GM18868 (cell line): ENCODE data around the gene TXNDC11.

Experiments
- ATAC-seq: cut with Tn5 transposase; IDR thresholded peaks from one replicate; pipeline ENCODE4 v1.9.1; 2021; ENCODE audit warnings: mild to moderate bottlenecking, moderate library complexity; ENCODE audit not compliant: unreplicated experiment

The TXNDC11 gene

DNA sequence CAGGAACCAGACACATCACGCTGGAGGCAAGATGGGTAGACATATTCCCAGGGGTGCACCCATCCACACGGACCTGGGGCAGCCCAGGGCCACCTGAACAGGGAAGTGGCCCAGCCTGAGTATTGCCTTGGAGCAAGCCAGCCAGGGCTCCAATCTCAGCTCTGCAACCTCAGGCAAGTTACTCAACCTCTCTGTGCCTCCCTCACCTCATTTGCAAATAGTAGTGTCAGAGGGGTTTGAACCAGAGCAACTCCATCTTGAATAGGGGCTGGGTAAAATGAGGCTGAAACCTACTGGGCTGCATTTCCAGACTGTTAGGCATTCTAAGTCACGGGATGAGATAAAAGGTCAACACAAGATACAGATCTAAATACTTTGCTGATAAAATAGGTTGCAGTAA lies 109.5 kb downstream of the TXNDC11 start:
- ATAC-seq = no peak

DNA sequence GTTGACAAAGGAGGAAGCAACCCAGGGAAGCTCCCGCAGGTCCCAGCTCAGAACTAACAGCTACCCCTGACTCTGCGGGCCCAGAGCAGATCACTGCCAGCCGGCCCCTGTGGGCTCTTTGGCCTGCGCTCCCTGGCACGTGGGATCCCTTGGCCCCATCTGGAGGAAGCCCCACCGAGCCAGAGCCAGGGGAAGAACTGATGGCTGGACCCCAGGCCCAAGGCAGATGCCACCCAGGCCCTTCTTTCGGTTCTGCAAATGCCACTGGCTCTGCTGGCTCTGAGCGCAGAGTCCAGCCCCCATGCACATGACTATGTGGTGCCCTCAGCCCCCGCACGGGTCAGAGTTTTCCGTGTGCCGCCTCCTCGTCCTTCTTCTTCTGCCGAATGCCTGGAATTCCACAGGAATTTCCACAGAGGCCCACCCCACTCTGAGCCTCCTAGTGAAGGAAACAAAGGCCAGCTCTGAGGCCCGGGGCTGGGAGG lies 110.2 kb downstream of the TXNDC11 start:
- no peak for ATAC-seq

DNA sequence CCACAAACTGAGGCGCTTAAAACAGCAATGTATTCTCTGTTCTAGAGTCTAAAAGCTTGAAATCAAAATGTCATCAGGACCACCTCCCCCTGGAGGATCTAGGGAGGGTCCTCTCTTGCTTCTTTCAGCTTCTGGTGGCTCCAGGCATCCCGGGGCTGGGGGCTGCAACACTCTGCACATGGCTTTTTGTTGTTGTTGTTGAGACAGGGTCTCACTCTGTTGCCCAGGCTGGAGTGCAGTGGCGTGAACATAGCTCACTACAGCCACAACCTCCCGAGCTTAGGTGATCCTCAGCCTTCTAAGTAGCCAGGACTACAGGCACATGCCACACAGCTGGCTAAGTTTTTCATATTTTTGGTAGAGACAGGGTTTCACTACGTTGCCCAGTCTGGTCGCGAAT lies 111.4 kb downstream of the TXNDC11 start:
- ATAC-seq = no peak

DNA sequence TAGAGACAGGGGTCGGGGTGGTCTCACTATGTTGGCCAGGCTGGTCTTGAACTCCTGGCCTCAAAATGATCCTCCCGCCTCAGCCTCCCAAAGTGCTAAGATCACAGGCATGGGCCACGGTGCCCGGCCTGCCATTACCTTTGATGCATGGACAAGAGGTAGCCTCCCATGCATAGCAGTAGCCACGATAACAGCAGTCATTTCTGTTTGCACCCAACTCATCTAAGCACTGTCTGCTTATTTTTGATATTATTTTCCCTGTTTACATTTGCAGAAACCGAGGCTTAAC lies 111.9 kb downstream of the TXNDC11 start:
- ATAC-seq = no peak

DNA sequence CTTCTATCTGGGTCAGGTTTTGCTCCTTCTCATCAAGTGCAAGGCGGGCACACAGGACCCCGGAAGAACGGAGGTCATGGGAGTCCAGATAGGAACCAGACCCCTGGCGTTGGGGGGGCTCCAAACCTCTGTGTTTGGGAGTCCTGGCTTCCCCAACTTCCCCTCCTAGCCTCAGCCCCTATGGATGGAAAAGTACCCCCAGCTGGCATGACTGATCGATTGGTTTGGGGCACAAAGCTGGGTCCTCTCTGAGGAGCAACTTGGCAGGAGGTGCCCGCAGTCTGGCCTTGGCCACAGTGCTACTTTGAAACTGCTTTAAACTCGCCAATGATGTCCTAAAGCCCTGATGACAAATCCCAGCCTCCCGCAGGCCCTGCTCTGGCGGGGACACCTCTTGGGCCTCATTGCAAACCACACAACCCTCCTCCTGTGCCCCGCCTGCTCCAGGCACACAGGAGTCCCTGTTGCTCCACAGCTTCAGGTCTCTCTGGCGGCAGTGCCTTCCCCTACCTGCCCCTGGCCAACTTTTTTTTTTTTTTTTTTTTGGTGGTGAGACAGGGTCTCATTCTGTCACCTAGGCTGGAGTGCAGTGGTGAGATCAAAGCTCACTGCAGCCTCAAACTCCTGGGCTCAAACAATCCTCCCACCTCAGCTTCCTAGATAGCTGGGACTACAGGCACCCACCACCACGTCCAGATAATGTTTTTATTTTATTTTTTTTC lies 112.5 kb downstream of the TXNDC11 start:
- ATAC-seq = no peak
